ENCODE data around the gene CNTNAP5.

Gene CNTNAP5

GRCh38 chr2:124039762-124040291, 14.7 kb downstream of the CNTNAP5 start:
- H3K27ac ChIP-seq: no peak overlapping the region
- no peak for TF ChIP-seq CTCF (IDR thresholded peaks at IDR 0.05)
- no peak for TF ChIP-seq ZFX (IDR thresholded peaks at IDR 0.05; ENCODE audit: borderline replicate concordance)

GRCh38 chr2:124045894-124046293, 20.8 kb downstream of the CNTNAP5 start:
- no peak overlapping the region for H3K27ac ChIP-seq
- TF ChIP-seq ZFX (IDR thresholded peaks at IDR 0.05; ENCODE audit: borderline replicate concordance) (no peak), CTCF (IDR thresholded peaks at IDR 0.05) (no peak)

- TF ChIP-seq ZFX (IDR thresholded peaks at IDR 0.05; ENCODE audit: borderline replicate concordance): no peak
- no peak for TF ChIP-seq CTCF (IDR thresholded peaks at IDR 0.05)
- no peak overlapping the region for H3K27ac ChIP-seq
These were observed 21.2 kb downstream of the CNTNAP5 start for GRCh38 chr2:124046332-124046731.

- no peak for TF ChIP-seq ZFX (IDR thresholded peaks at IDR 0.05; ENCODE audit: borderline replicate concordance)
- no peak for TF ChIP-seq CTCF (IDR thresholded peaks at IDR 0.05)
- H3K27ac ChIP-seq: peak overlapping the region; percentile 38; the same call in 1 of the 2 replicates
These were observed 23.0 kb downstream of the CNTNAP5 start for GRCh38 chr2:124048102-124048501.

GRCh38 chr2:124048664-124049063, 23.6 kb downstream of the CNTNAP5 start:
- no peak for TF ChIP-seq CTCF (IDR thresholded peaks at IDR 0.05)
- TF ChIP-seq ZFX (IDR thresholded peaks at IDR 0.05; ENCODE audit: borderline replicate concordance): no peak
- H3K27ac ChIP-seq: peak overlapping the region; percentile 38; the same call in 1 of the 2 replicates

- TF ChIP-seq CTCF (IDR thresholded peaks at IDR 0.05): no peak
- no peak for TF ChIP-seq ZFX (IDR thresholded peaks at IDR 0.05; ENCODE audit: borderline replicate concordance)
- H3K27ac ChIP-seq: 0 out of 2 replicates have a peak overlapping the region, but pooled peaks have one; percentile 38
These were observed 24.0 kb downstream of the CNTNAP5 start for GRCh38 chr2:124049136-124049535.

GRCh38 chr2:124050833-124051497, 25.9 kb downstream of the CNTNAP5 start:
- no peak overlapping the region for H3K27ac ChIP-seq
- no peak for TF ChIP-seq ZFX (IDR thresholded peaks at IDR 0.05; ENCODE audit: borderline replicate concordance)
- no peak for TF ChIP-seq CTCF (IDR thresholded peaks at IDR 0.05)
